Measurements from ENCODE around the gene NACA2.

- TF ChIP-seq CTCF (IDR thresholded peaks at IDR 0.05) (peak; percentile 34 to 73 (median 54)), POLR2A (IDR thresholded peaks at IDR 0.05) (no peak)
Measured at GRCh38 chr17:61551255-61551742, 39.7 kb downstream of the NACA2 start.
